HG03460 (cell line): ENCODE results near the gene SMAD6.

Source experiments
- ATAC-seq: cut with Tn5 transposase; IDR thresholded peaks from one replicate; pipeline ENCODE4 v1.9.1; 2021; ENCODE audit not compliant: unreplicated experiment

The SMAD6 gene

GRCh38 chr15:66719471-66719870 lies 17.4 kb downstream of the SMAD6 start:
- ATAC-seq: no peak

GRCh38 chr15:66720206-66721010 lies 18.4 kb downstream of the SMAD6 start:
- no peak for ATAC-seq

- ATAC-seq: no peak
These were observed 19.0 kb downstream of the SMAD6 start for GRCh38 chr15:66721020-66721419.

GRCh38 chr15:66721501-66721937 lies 19.5 kb downstream of the SMAD6 start:
- ATAC-seq: no peak

- no peak for ATAC-seq
These were observed 19.9 kb downstream of the SMAD6 start for GRCh38 chr15:66721954-66722353.

- no peak for ATAC-seq
These were observed 20.9 kb downstream of the SMAD6 start for GRCh38 chr15:66722757-66723540.

- no peak for ATAC-seq
These were observed 22.0 kb downstream of the SMAD6 start for GRCh38 chr15:66723826-66724731.

- ATAC-seq: no peak
These were observed 22.9 kb downstream of the SMAD6 start for GRCh38 chr15:66724732-66725463.

- ATAC-seq: no peak
These were observed 23.4 kb downstream of the SMAD6 start for GRCh38 chr15:66725464-66725785.

- ATAC-seq: no peak
These were observed 24.4 kb downstream of the SMAD6 start for GRCh38 chr15:66726386-66726785.

- no peak for ATAC-seq
These were observed 27.4 kb downstream of the SMAD6 start for GRCh38 chr15:66729331-66729951.

- no peak for ATAC-seq
These were observed 28.4 kb downstream of the SMAD6 start for GRCh38 chr15:66730168-66731021.

GRCh38 chr15:66733976-66734375 lies 31.9 kb downstream of the SMAD6 start:
- no peak for ATAC-seq

- ATAC-seq: no peak
These were observed 33.2 kb downstream of the SMAD6 start for GRCh38 chr15:66734961-66735908.

- no peak for ATAC-seq
These were observed 33.9 kb downstream of the SMAD6 start for GRCh38 chr15:66735909-66736305.

- ATAC-seq: no peak
These were observed 35.4 kb downstream of the SMAD6 start for GRCh38 chr15:66737243-66738010.

- no peak for ATAC-seq
These were observed 36.1 kb downstream of the SMAD6 start for GRCh38 chr15:66738116-66738515.
